HCEC 1CT (cell line): Measurements from ENCODE around the gene ACOD1.
"Not testable (repeated sequence)": the region's sequence is repeated elsewhere in the genome, so short reads cannot be mapped to it uniquely, and the experiment has no call there.

Experiments
- DNase-seq: peaks from one replicate; pipeline ENCODE4 v3.0.0-alpha.2; 2017

Gene ACOD1

DNA sequence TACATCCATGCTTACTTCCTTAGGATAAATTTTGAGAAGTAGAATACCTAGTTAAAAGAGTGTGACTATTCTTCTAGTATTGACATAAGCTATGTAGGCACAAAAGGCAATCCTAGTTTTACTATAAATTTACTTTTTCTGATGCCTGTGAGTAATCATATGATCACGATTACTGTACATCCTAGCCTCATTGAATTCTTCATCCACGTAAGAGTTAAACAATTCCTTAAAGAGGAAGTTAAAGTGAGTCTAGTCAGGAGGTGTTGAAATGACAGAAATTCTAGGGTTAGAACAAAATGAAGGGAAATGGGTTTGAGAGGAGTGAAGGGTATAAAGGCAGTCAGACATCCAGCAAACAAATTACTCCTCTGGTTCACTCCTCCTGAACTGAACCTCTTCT is at the start of gene ACOD1:
Gene ACOD1 (plus strand): TSS at position 363 of the 400 bp plus-strand sequence. CDS start 48 bp downstream, outside the sequence.
- peak; percentile 66 for DNase-seq

DNA sequence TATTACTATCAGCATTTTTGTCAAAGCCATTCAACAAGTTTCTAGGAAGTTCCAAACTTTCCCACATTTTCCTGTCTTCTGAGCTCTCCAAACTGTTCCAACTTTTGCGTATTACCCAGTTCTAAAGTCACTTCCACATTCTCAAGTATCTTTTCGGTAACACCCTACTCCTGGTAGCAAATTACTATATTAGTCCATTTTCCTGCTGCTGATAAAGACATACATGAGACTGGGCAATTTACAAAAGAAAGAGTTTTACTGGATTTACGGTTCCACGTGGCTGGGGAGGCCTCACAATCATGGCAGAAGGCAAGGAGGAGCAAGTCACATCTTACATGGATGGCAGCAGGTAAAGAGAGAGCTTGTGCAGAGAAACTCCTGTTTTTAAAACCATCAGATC is 49.2 kb upstream of the ACOD1 start:
- DNase-seq, result not testable (repeated sequence)

- peak; percentile 72 for DNase-seq
These were observed 44.7 kb upstream of the ACOD1 start for GRCh38 chr13:76903544-76904162.

DNA sequence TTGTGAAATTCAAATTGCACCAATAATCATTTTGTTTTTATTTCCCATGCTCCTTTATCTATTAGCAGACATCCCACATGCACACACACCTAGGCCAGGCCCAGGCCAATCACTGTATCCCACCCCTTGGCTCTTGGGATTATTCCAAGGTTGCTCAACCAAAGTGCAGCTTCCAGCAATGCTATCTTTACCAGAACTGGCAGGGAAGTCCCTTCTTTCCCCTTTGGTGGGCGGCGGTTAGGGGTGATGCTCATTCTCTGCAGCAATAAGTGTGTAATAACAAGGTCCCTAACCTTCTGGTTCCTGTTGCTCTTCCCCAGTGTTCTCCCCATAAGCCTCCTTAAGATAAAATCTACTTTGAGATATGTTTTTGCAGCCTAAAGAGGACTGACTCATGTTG is 43.8 kb upstream of the ACOD1 start:
- no peak for DNase-seq

- DNase-seq, result no peak
These were observed 35.8 kb upstream of the ACOD1 start for GRCh38 chr13:76912476-76912875.

GRCh38 chr13:76913898-76914297 is 34.4 kb upstream of the ACOD1 start:
- DNase-seq, result no peak

GRCh38 chr13:76917095-76917494 is 31.2 kb upstream of the ACOD1 start:
- no peak for DNase-seq

DNA sequence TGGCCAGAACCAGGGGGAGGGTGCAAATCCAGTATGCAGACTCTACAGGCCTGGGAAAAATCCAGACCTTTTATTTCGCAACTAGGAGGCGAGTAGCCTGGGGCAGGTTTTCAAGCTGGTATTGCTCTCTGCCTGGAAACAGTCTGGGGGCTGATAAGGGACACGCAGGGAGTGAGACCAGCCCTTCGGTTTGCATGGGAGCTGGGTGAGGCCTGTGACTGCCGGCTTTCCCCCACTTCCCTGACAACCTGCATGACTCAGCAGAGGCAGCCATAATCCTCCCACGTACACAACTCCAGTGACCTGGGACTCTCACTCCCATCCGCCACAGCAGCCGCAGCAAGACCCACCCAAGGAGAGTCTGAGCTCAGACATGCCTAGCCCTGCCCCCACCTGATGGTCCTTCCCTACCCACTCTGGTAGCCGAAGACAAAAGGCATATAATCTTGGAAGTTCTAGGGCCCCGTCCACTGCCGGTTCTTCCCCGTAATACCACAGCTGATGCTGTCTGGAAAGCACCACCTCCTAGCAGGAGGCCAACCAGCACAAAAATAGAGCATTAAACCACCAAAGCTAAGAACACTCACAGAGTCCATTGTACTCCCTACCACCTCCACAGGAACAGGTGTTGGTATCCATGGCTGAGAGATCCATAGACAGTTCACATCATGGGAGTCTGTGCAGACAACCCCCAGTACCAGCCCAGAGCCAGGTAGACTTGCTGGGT is 30.4 kb upstream of the ACOD1 start:
- not testable (repeated sequence) for DNase-seq

- DNase-seq, result no peak
These were observed 26.8 kb upstream of the ACOD1 start for GRCh38 chr13:76921516-76921915.

DNA sequence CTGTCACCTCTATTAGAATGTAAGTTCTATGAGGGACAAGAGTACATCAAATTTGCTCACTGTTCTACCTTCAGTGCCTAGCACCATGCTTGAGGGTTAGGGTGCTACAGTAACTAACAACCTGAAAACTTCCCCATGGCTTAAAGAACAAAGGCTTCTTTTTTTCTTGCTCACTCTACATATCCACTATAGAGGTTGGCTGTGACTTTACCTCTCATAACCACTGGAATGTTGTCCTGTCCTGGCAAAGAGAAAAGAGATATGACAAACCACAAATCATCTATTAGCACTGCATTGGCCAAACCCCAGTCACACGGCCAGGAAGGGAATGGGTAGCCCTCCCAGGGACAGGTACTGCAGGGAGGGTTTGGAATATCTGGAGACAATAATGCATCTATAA is 23.2 kb upstream of the ACOD1 start:
- no peak for DNase-seq

GRCh38 chr13:76927955-76928354 is 20.4 kb upstream of the ACOD1 start:
- DNase-seq, result no peak

DNA sequence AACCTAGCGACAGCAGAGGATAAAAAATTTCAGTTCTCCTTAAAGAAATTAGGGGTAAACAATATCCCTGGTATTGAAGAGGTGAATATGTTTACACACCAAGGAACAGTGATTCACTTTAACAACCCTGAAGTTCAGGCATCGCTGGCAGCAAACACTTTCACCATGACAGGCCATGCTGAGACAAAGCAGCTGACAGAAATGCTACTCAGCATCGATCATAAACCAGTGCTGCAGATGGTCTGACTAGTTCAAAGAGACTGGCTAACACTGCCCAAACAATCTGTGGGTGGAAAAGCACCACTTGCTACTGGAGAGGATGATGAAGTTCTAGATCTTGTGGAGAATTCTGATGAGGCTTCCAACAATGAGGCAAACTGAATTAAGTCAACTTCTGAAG is 19.9 kb upstream of the ACOD1 start:
- DNase-seq, result peak; percentile 28

DNA sequence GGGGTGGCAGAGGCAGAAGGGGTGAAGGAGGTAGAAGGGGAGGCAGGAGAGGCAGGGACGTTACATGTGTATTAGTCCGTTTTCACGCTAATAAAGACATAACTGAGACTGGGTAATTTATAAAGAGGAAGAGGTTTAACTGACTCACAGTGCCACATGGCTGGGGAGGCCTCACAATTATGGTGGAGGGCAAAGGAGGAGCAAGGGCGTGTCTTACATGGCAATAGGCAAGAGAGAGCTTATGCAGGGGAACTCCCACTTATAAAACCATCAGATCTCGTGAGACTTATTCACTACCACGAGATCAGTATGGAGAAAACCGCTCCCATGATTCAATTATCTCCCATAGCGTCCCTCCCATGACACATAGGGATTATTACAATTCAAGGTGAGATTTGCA is 19.0 kb upstream of the ACOD1 start:
- DNase-seq, result no peak

GRCh38 chr13:76929851-76930374 is 18.4 kb upstream of the ACOD1 start:
- DNase-seq, result no peak

- no peak for DNase-seq
These were observed 16.2 kb upstream of the ACOD1 start for GRCh38 chr13:76932076-76932475.

GRCh38 chr13:76934671-76935070 is 13.6 kb upstream of the ACOD1 start:
- DNase-seq, result no peak

DNA sequence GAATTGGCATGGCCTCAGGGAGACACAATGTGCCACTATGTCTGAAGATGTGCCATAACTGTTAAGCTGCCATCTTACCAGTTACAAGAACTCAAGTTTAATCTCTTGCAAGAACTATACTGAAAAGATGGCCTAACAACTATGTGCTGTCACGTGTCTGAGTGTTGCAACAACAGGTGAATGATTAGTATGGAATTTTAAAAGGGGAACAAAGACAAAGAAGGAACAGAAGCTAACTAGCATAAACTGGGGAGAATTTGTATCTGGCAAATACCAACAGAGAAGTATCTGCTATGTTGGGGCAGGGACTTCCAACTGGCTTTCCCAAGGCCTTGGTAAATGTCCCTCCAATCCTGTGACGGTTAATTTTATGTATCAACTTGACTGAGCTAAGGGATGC is 11.5 kb upstream of the ACOD1 start:
- peak; percentile 39 for DNase-seq

- peak; percentile 98 for DNase-seq
These were observed 11.0 kb upstream of the ACOD1 start for GRCh38 chr13:76937281-76937820.

- peak; percentile 73 for DNase-seq
These were observed 9.1 kb upstream of the ACOD1 start for GRCh38 chr13:76939215-76939614.

- no peak for DNase-seq
These were observed 5.9 kb upstream of the ACOD1 start for GRCh38 chr13:76942363-76942762.

DNA sequence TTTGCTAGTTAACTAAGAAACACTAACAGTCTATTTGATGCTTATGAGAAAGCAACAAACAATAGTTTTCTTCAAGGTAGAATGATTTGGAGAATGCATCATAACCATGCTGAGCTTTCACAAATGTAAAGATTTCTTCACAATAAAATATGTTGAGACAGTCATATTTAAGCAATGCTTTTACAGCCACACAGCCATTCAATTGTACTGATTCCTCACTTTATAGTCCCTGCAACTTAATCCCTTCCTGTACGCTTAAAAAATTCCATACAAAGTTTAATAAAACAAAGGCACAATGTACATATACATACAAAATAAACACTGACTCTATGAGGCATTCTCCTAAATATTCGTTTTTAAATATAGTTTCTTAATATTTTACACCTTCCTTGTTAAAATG is 4.7 kb upstream of the ACOD1 start:
- DNase-seq, result no peak

DNA sequence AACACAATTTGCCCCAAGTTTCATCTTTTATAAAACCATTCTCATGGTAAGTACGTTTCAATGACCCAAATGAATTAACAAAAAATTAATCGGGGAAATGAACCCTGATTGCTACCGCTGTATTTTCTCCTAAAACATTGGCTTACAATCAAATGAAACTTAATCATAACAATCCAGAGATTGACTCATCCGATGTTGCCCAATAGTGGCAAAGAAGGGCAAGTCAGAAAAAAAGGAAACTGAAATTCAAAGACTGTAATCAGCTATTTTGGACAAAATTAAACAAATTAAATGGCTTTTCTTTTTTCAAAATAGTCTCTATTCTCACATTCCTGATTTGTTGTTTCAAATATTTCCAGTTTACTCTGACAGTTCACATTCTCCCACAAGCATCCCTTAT is 3.9 kb upstream of the ACOD1 start:
- DNase-seq, result peak; percentile 78

GRCh38 chr13:76950101-76950500 is 1.8 kb downstream of the ACOD1 start:
- no peak for DNase-seq

DNA sequence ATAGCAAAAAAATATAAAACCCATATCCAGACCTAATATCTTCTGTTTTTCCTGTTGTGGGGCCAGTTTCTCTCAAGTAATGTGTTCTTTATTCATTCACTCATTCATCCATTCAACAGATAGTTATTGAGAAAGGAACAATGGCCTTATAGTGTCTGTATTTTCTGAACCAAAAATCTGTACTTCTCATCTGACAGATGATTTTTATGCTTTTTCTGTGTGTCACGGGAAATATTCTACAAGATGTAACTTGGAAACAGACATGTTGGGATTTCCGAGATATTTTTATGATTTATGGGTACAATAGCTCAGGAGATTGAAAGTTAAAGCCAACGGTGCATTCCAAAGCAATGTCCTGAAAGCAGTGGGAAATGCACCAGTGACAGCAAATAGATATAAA is 5.7 kb downstream of the ACOD1 start:
- DNase-seq, result no peak
